Bladder microvascular endothelial cell (primary cell): ENCODE results near the gene IBSP. TPM values are rescaled to one million over a fixed set of nuclear protein-coding genes. Genes with fewer than 3 reads are reported as not detected.

Experiments used
- total RNA-seq: library from RNA; depleted of rRNA; stranded (reverse); fragments of >200 nt; gene quantifications from 2 replicates; pipeline ENCODE4 v1.2.3, GENCODE V29; 2014

Gene IBSP
- total RNA-seq, result not detected in 2 replicates

GRCh38 chr4:87799301-87800113 lies at the start of gene IBSP:
IBSP (plus strand) TSS chr4:87799554; CDS start chr4:87802362, 2,808 bp downstream.

GRCh38 chr4:87832669-87833068 lies 33.3 kb downstream of the IBSP start, which contains the start of gene MEPE:
MEPE (plus strand) TSS chr4:87832969; CDS start chr4:87834715, 1,746 bp downstream.

Other genes starting within 250 kb of the IBSP start
- gene DSPP, start 191.0 kb upstream of the IBSP start, total RNA-seq, result not detected in 2 replicates
- gene DMP1, start 149.3 kb upstream of the IBSP start, total RNA-seq, result not detected in 2 replicates
- not detected in 2 replicates for gene MEPE, start 33.4 kb downstream of the IBSP start, total RNA-seq
- gene SPP1, start 176.2 kb downstream of the IBSP start, total RNA-seq, result 0.32 TPM in 1 of 2 replicates, not detected in the other
- 34.5 and 64.7 TPM in 2 replicates for gene PKD2, start 208.1 kb downstream of the IBSP start, total RNA-seq